Mesenchymal stem cell (in vitro differentiated cells and primary cell): ENCODE data around the gene PALLD.

ENCODE experiments used
- DNase-seq: peaks from one replicate; pipeline ENCODE4 v3.0.0-alpha.2; 2013
- H2AFZ ChIP-seq: one replicate; pipeline ENCODE4 v1.6.1; 2013; ENCODE audit warnings: low read depth, mild to moderate bottlenecking, control low read depth, inconsistent platforms, low read length, moderate library complexity
- H2AK5ac ChIP-seq: 2 replicates; pipeline ENCODE4 v1.6.1; 2013; ENCODE audit warnings: low read length, moderate library complexity, mild to moderate bottlenecking, inconsistent platforms; ENCODE audit not compliant: severe bottlenecking
- H2BK120ac ChIP-seq: one replicate; pipeline ENCODE4 v1.6.1; 2013; ENCODE audit warnings: low read depth, mild to moderate bottlenecking, inconsistent platforms, low read length, moderate library complexity
- H2BK12ac ChIP-seq, 2 experiments: one replicate each; pipeline ENCODE4 v1.6.1; 2013; ENCODE audit warnings: inconsistent platforms in 2 of 2, low read length in 2 of 2, mild to moderate bottlenecking in 2 of 2, moderate library complexity in 2 of 2, control low read depth in 1 of 2
- H2BK15ac ChIP-seq: one replicate; pipeline ENCODE4 v1.6.1; 2013; ENCODE audit warnings: mild to moderate bottlenecking, low read depth, inconsistent platforms; ENCODE audit not compliant: poor library complexity, severe bottlenecking
- H2BK5ac ChIP-seq: 2 replicates; pipeline ENCODE4 v1.6.1; 2013; ENCODE audit warnings: low read depth, mild to moderate bottlenecking, low read length, control low read depth, inconsistent platforms; ENCODE audit not compliant: poor library complexity, severe bottlenecking
- H3K14ac ChIP-seq, 2 experiments: one replicate each; pipeline ENCODE4 v1.6.1; 2013; ENCODE audit warnings: inconsistent platforms in 2 of 2, low read length in 2 of 2, control low read depth in 1 of 2, mild to moderate bottlenecking in 1 of 2, moderate library complexity in 1 of 2
- H3K18ac ChIP-seq, 2 experiments: one replicate each; pipeline ENCODE4 v1.6.1; 2013; ENCODE audit warnings: inconsistent platforms in 2 of 2, low read length in 2 of 2, control low read depth in 1 of 2, low read depth in 1 of 2, mild to moderate bottlenecking in 1 of 2
- H3K23ac ChIP-seq, 2 experiments: one replicate each; pipeline ENCODE4 v1.6.1; 2013; ENCODE audit warnings: inconsistent platforms in 2 of 2, low read length in 2 of 2, mild to moderate bottlenecking in 2 of 2, moderate library complexity in 2 of 2, control low read depth in 1 of 2
- H3K27ac ChIP-seq: 2 replicates; pipeline ENCODE4 v1.5.1; 2013; ENCODE audit warnings: mild to moderate bottlenecking, moderate library complexity, low read length, control low read depth, inconsistent platforms; ENCODE audit not compliant: poor library complexity, severe bottlenecking
- H3K27me3 ChIP-seq, 2 experiments: 2 replicates each; pipeline versions ENCODE4 v1.6.1 to v1.7.0; 2013; ENCODE audit warnings: low read length in 2 of 2, mild to moderate bottlenecking in 2 of 2, moderate library complexity in 2 of 2, control low read depth in 1 of 2, inconsistent platforms in 1 of 2; ENCODE audit not compliant: control insufficient read depth in 1 of 2, insufficient read depth in 1 of 2
- H3K36me3 ChIP-seq, 2 experiments: 2 replicates each; pipeline versions ENCODE4 v1.6.1 to v1.7.0; 2013; ENCODE audit warnings: low read length in 2 of 2, control low read depth in 1 of 2, inconsistent platforms in 1 of 2, low read depth in 1 of 2, mild to moderate bottlenecking in 1 of 2; ENCODE audit not compliant: insufficient read depth in 2 of 2, control insufficient read depth in 1 of 2
- H3K4ac ChIP-seq, 2 experiments: one replicate each; pipeline ENCODE4 v1.6.1; 2013; ENCODE audit warnings: inconsistent platforms in 2 of 2, low read length in 2 of 2, mild to moderate bottlenecking in 2 of 2, moderate library complexity in 2 of 2, control low read depth in 1 of 2, low read depth in 1 of 2
- H3K4me1 ChIP-seq: 2 replicates; pipeline ENCODE4 v1.6.1; 2013; ENCODE audit warnings: low read depth, low read length, control low read depth; ENCODE audit not compliant: control insufficient read depth, insufficient read depth
- H3K4me2 ChIP-seq: 2 replicates; pipeline ENCODE4 v1.6.1; 2013; ENCODE audit warnings: low read length, mild to moderate bottlenecking, inconsistent platforms; ENCODE audit not compliant: poor library complexity, severe bottlenecking
- H3K4me3 ChIP-seq, 2 experiments: 2 replicates each; pipeline versions ENCODE4 v1.5.1 to v1.7.0; 2013; ENCODE audit warnings: low read length in 2 of 2, mild to moderate bottlenecking in 2 of 2, control low read depth in 1 of 2, low read depth in 1 of 2; ENCODE audit not compliant: insufficient read depth in 1 of 2
- H3K79me1 ChIP-seq: replicated peaks from 2 replicates; pipeline ENCODE4 v1.6.1; 2013; ENCODE audit warnings: mild to moderate bottlenecking, control low read depth, low read length, inconsistent platforms; ENCODE audit not compliant: poor library complexity, severe bottlenecking
- H3K9ac ChIP-seq: 2 replicates; pipeline ENCODE4 v1.7.0; 2013; ENCODE audit warnings: mild to moderate bottlenecking, low read length, moderate library complexity
- H3K9me3 ChIP-seq: 2 replicates; pipeline ENCODE4 v1.7.0; 2013; ENCODE audit warnings: mild to moderate bottlenecking, low read length; ENCODE audit not compliant: control insufficient read depth
- H4K8ac ChIP-seq: one replicate; pipeline ENCODE4 v1.6.1; 2013; ENCODE audit warnings: inconsistent platforms, mild to moderate bottlenecking, low read length, moderate library complexity
- H4K91ac ChIP-seq: one replicate; pipeline ENCODE4 v1.6.1; 2013; ENCODE audit warnings: mild to moderate bottlenecking, low read length, inconsistent platforms
- WGBS: methylation state at CpG from one replicate; pipeline ENCODE4 v1.1.7; 2013; ENCODE audit warnings: mixed read lengths; 5-methylcytosine and 5-hydroxymethylcytosine counted together

The PALLD gene

DNA sequence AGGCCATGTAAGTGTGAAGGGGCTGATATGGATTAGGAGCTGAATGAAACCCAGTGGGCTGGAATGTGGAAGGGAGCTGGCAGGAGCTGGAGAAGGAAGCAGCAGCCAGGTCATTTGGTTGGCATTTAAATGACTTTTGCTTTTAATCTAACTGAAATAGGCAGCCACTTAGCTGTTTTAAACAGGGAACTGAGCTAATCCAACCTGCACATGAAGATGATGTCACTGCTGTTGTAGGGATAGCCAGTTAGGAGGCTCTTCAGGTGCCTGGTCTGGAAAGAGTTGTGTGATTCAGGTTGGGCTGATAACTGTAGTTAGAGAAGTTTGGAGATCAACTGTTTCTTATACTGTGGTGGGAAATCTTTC, 122.4 kb downstream of the PALLD start:
- peaks cover 10% of the 10 kb centered on the region for H3K4me1 ChIP-seq
- no peak overlapping the region for H3K4me2 ChIP-seq
- no peak overlapping the region for H2BK5ac ChIP-seq
- no peak overlapping the region for H4K91ac ChIP-seq
- H3K9ac ChIP-seq: no peak overlapping the region
- peak overlapping the region; percentile 8 for H3K27ac ChIP-seq
- DNase-seq: no peak
- no peak overlapping the region for H4K8ac ChIP-seq
- H3K23ac ChIP-seq: no peak overlapping the region
- H2AK5ac ChIP-seq: peak overlapping the region; percentile 6
- H3K14ac ChIP-seq: no peak overlapping the region
- no peak overlapping the region for H3K4ac ChIP-seq
- H2BK120ac ChIP-seq: no peak overlapping the region
- H2BK15ac ChIP-seq: no peak overlapping the region
- H3K27me3 ChIP-seq: no peaks in the 10 kb centered on the region
- H2AFZ ChIP-seq: no peak overlapping the region
- H2BK12ac ChIP-seq: no peak overlapping the region
- no peak overlapping the region for H3K4me3 ChIP-seq
- H3K79me1 ChIP-seq: no peaks in the 10 kb centered on the region
- no peaks in the 10 kb centered on the region for H3K9me3 ChIP-seq
- no peak overlapping the region for H3K18ac ChIP-seq
- H3K36me3 ChIP-seq: no peaks in the 10 kb centered on the region

DNA sequence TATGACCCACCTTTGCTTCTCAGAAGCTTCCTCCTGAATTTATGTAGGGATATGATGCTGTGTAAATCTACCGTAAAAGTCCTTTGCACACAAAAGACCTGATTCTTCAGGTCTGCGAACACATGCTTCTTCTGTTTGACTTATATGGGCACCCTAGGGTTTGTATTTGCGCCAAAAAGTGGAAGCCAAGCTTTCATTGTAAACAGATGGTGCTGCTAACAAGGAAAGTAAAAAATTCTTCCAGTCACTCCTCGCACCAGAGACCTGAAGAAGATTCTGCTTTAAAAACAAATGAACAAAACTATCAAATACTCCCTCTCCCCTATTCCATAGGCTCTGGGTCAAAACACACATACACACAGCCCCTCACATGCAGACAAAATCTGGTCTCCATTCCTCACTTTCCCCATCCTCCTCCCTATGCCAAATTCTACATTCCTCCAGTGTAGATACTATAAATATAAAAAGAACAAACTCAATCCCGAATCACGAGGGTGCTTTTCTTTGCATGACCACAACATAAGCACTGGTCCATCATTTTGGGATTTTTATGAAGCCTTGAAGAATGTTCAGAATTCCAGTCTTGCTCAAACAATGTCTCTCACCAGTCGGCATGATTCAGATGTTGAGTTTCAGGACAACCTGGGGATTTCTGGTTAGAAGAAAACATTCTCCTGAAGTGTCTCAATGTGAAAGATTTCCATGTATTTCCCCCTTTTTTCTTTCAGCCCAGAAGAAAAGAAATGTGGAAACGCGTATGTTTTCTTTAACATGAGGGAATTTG, 125.1 kb downstream of the PALLD start:
- no peak overlapping the region for H2AFZ ChIP-seq
- H3K23ac ChIP-seq: no peak overlapping the region
- H3K14ac ChIP-seq: no peak overlapping the region
- 83% methylated on average over 8 of the region's 9 CpGs for WGBS
- DNase-seq: peak; percentile 59
- H3K9me3 ChIP-seq: no peaks in the 10 kb centered on the region
- peak overlapping the region; percentile 76 for H3K27ac ChIP-seq
- H2BK120ac ChIP-seq: no peak overlapping the region
- no peak overlapping the region for H2BK15ac ChIP-seq
- no peak overlapping the region for H3K9ac ChIP-seq
- no peaks in the 10 kb centered on the region for H3K79me1 ChIP-seq
- peak overlapping the region; percentile 1 for H2AK5ac ChIP-seq
- no peak overlapping the region for H2BK5ac ChIP-seq
- H3K36me3 ChIP-seq: no peaks in the 10 kb centered on the region
- H3K4me3 ChIP-seq: no peak overlapping the region
- no peak overlapping the region for H4K91ac ChIP-seq
- no peaks in the 10 kb centered on the region for H3K27me3 ChIP-seq
- no peak overlapping the region for H2BK12ac ChIP-seq
- no peak overlapping the region for H3K4me2 ChIP-seq
- no peak overlapping the region for H3K4ac ChIP-seq
- no peak overlapping the region for H3K18ac ChIP-seq
- H3K4me1 ChIP-seq: peaks cover 8% of the 10 kb centered on the region
- no peak overlapping the region for H4K8ac ChIP-seq

DNA sequence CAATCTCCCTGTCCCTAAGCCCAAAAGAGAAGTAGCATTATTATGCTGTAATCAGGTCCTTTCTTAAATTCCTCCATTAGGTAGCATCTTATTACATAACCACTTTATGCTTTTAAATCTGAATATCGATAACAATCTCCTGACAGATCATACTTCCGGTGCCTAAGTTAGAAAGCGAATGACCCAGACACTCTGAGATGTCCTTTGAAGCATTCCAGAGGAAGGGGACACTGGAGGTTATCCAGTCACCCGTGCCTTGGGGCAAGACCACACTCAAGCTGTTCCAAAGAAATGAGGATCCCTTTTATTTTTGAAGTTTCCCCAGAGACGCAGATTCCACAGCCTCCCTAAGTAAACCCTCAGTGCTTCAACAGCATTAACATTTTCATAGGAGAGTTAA, 125.7 kb downstream of the PALLD start:
- H3K4ac ChIP-seq: peak overlapping the region in 1 of 2 experiments; percentile 28
- peak overlapping the region; percentile 51 for H2BK5ac ChIP-seq
- H3K4me2 ChIP-seq: peak overlapping the region; percentile 47
- no peak overlapping the region for H2BK120ac ChIP-seq
- H2BK15ac ChIP-seq: no peak overlapping the region
- no peak overlapping the region for H2AK5ac ChIP-seq
- H3K27ac ChIP-seq: peak overlapping the region; percentile 76
- no peak overlapping the region for H2BK12ac ChIP-seq
- H3K27me3 ChIP-seq: no peaks in the 10 kb centered on the region
- no peaks in the 10 kb centered on the region for H3K79me1 ChIP-seq
- no peak overlapping the region for H3K4me3 ChIP-seq
- no peaks in the 10 kb centered on the region for H3K36me3 ChIP-seq
- H3K9me3 ChIP-seq: no peaks in the 10 kb centered on the region
- H3K14ac ChIP-seq: no peak overlapping the region
- H2AFZ ChIP-seq: no peak overlapping the region
- WGBS: 91% methylated on average over 5 of the region's 5 CpGs
- no peak overlapping the region for H3K23ac ChIP-seq
- H4K91ac ChIP-seq: no peak overlapping the region
- no peak overlapping the region for H3K9ac ChIP-seq
- DNase-seq: no peak
- no peak overlapping the region for H4K8ac ChIP-seq
- peaks cover 8% of the 10 kb centered on the region for H3K4me1 ChIP-seq
- no peak overlapping the region for H3K18ac ChIP-seq

DNA sequence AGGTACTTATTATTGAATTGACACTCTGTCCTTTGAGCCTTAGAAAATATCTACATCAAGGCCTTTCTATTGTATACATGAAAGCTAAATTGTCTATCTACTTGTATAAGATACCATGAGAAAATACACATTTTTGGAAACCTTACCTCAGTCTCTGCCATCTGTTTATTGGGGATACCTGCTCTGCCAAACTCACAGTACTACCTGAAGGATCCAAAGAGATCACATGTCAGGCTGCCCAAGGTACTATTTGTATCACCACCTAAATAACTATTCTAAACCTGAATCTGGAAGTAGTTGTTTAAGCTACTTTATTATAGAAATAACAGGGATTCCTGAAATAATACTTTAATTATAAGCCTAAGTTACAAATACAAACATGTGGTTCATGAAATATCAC, 126.2 kb downstream of the PALLD start:
- Histone ChIP-seq H3K4me1 (peaks cover 8% of the 10 kb centered on the region), H3K14ac (no peak overlapping the region), H4K91ac (no peak overlapping the region), H2BK15ac (no peak overlapping the region), H3K27ac (peak overlapping the region; percentile 76), H2BK12ac (no peak overlapping the region), H3K4ac (no peak overlapping the region), H3K27me3 (no peaks in the 10 kb centered on the region), H3K4me3 (no peak overlapping the region), H2AK5ac (peak overlapping the region; percentile 77), H2BK120ac (no peak overlapping the region), H2BK5ac (no peak overlapping the region), H3K23ac (no peak overlapping the region), H2AFZ (no peak overlapping the region), H3K79me1 (no peaks in the 10 kb centered on the region), H3K18ac (no peak overlapping the region), H4K8ac (no peak overlapping the region), H3K9me3 (no peaks in the 10 kb centered on the region), H3K36me3 (no peaks in the 10 kb centered on the region), H3K9ac (no peak overlapping the region), H3K4me2 (no peak overlapping the region)
- DNase-seq: no peak
